HCT116 (cell line): Measurements from ENCODE around the gene GATAD2B. TPM values are rescaled to one million over a fixed set of nuclear protein-coding genes. Genes with fewer than 3 reads are reported as not detected.
"Not testable (repeated sequence)": the region's sequence is repeated elsewhere in the genome, so short reads cannot be mapped to it uniquely, and the experiment has no call there.

ENCODE experiments used
- ATAC-seq: fragments of 200-7000 bp; cut with Tn5 transposase; 2 replicates; pipeline ENCODE4 v1.9.1; 2020; ENCODE audit warnings: mild to moderate bottlenecking, moderate library complexity
- BruUV-seq: library from RNA; stranded (reverse); fragments of 400-500 nt; replicated peaks from 2 replicates; lab custom pipeline; 2021; lab: Mats Ljungman, UMichigan
- CTCF ChIA-PET: fragments of 300-600 bp; sonication (Branson Sonifier 250); formaldehyde crosslinking; loops from one replicate; lab custom pipeline; 2021; ENCODE audit warnings: antibody characterized with exemption; lab: Charles Lee
- POLR2A ChIA-PET: fragments of 300-600, 350-600 bp; sonication (Branson Sonifier 250); formaldehyde crosslinking; loops from one replicate; lab custom pipeline; 2021; ENCODE audit warnings: antibody characterized with exemption; lab: Charles Lee
- RAD21 ChIA-PET, 2 experiments: fragments of 300-600 bp; sonication (Branson Sonifier 250); formaldehyde crosslinking; loops; one replicate each; lab custom pipeline; 2023; ENCODE audit warnings: low total read pairs in 2 of 2; ENCODE audit not compliant: uncharacterized antibody in 2 of 2, unreplicated experiment in 2 of 2, low non-redundant PET in 1 of 2; lab: Charles Lee
- DNase-seq: peaks from one replicate; pipeline ENCODE4 v3.0.0-alpha.2; 2010; ENCODE audit warnings: low read depth, low spot score
- H2AFZ ChIP-seq: fragments of 200-600 bp; shearing (Covaris generic), sonication (generic); 2 replicates; pipeline ENCODE4 v1.6.1; 2017; ENCODE audit warnings: low read depth, mixed run types, mixed read lengths, antibody characterized with exemption, low read length; ENCODE audit not compliant: poor library complexity, severe bottlenecking
- H3K27ac ChIP-seq: 2 replicates; pipeline ENCODE4 v1.5.1; 2012; ENCODE audit warnings: low read depth, low read length
- H3K27me3 ChIP-seq: fragments of 200-600 bp; sonication (generic); 2 replicates; pipeline ENCODE4 v1.6.1; 2016; ENCODE audit warnings: mixed run types, low read length, mixed read lengths; ENCODE audit not compliant: insufficient read depth
- H3K36me3 ChIP-seq, 2 experiments: fragments of 200-500 bp in 1 of 2; fragments of 200-600 bp in 1 of 2; sonication (Bioruptor generic) in 1 of 2; sonication (generic) in 1 of 2; 2 replicates each; pipeline versions ENCODE4 v1.5.1 to v1.6.1; 2014 to 2016; ENCODE audit warnings: low read length in 2 of 2, inconsistent platforms in 1 of 2, mixed read lengths in 1 of 2, mixed run types in 1 of 2; ENCODE audit not compliant: insufficient read depth in 2 of 2, control insufficient read depth in 1 of 2
- H3K4me1 ChIP-seq, 2 experiments: fragments of 200-600 bp in 1 of 2; sonication (generic) in 1 of 2; 2 replicates each; pipeline versions ENCODE4 v1.5.1 to v1.6.1; 2012 to 2017; ENCODE audit warnings: low read length in 2 of 2, inconsistent platforms in 1 of 2, mild to moderate bottlenecking in 1 of 2, mixed read lengths in 1 of 2, mixed run types in 1 of 2, moderate library complexity in 1 of 2; ENCODE audit not compliant: insufficient read depth in 2 of 2, control insufficient read depth in 1 of 2
- H3K4me2 ChIP-seq: fragments of 200-600 bp; sonication (generic); 2 replicates; pipeline ENCODE4 v1.6.1; 2017; ENCODE audit warnings: mixed run types, low read length, mixed read lengths
- H3K4me3 ChIP-seq, 2 experiments: fragments of 200-600 bp in 1 of 2; sonication (generic) in 1 of 2; replicated peaks in 1 of 2; 2 replicates each; pipeline ENCODE4 v1.5.1; 2011 to 2016; ENCODE audit warnings: low read length in 2 of 2, control low read depth in 1 of 2, low read depth in 1 of 2, mild to moderate bottlenecking in 1 of 2, mixed read lengths in 1 of 2, mixed run types in 1 of 2
- H3K79me2 ChIP-seq: fragments of 200-600 bp; sonication (generic); 2 replicates; pipeline ENCODE4 v1.6.1; 2017; ENCODE audit warnings: mild to moderate bottlenecking, mixed run types, low read length, moderate library complexity, mixed read lengths; ENCODE audit not compliant: insufficient read depth
- H3K9ac ChIP-seq: fragments of 200-600 bp; sonication (generic); 2 replicates; pipeline ENCODE4 v1.6.1; 2016; ENCODE audit warnings: low read length, mixed read lengths
- H3K9me2 ChIP-seq: fragments of 200-600 bp; sonication (generic), shearing (Covaris generic); 2 replicates; pipeline ENCODE4 v1.6.1; 2017; ENCODE audit warnings: mixed run types, mild to moderate bottlenecking, moderate library complexity; ENCODE audit not compliant: insufficient read depth
- H3K9me3 ChIP-seq, 2 experiments: fragments of 200-500 bp in 1 of 2; fragments of 200-600 bp in 1 of 2; sonication (Bioruptor generic) in 1 of 2; sonication (generic) in 1 of 2; 2 replicates each; pipeline ENCODE4 v1.6.1; 2014 to 2017; ENCODE audit warnings: low read length in 2 of 2, mixed read lengths in 2 of 2, inconsistent platforms in 1 of 2, low read depth in 1 of 2, mild to moderate bottlenecking in 1 of 2, mixed run types in 1 of 2, moderate library complexity in 1 of 2; ENCODE audit not compliant: control insufficient read depth in 1 of 2, insufficient read depth in 1 of 2
- H4K20me1 ChIP-seq: fragments of 200-600 bp; sonication (generic), shearing (Covaris generic); 2 replicates; pipeline ENCODE4 v1.6.1; 2017; ENCODE audit warnings: mixed run types, mild to moderate bottlenecking, moderate library complexity; ENCODE audit not compliant: insufficient read depth
- CEBPB ChIP-seq: IDR thresholded peaks from 2 replicates; pipeline ENCODE4 v1.6.1; 2012; ENCODE audit warnings: low read depth
- CTCF ChIP-seq, 3 experiments: fragments of 200-600 bp in 1 of 3; sonication (generic) in 1 of 3; IDR thresholded peaks in 2 of 3; conservative IDR thresholded peaks in 1 of 3; 2 replicates each; pipeline ENCODE4 v1.5.1; 2012 to 2017; ENCODE audit warnings: low read depth in 2 of 3, low read length in 2 of 3, antibody characterized with exemption in 1 of 3, borderline replicate concordance in 1 of 3, control low read depth in 1 of 3, mild to moderate bottlenecking in 1 of 3, mixed read lengths in 1 of 3, mixed run types in 1 of 3, moderate library complexity in 1 of 3; ENCODE audit not compliant: insufficient read depth in 1 of 3
- ELF1 ChIP-seq: IDR thresholded peaks from 2 replicates; pipeline ENCODE4 v1.6.1; 2012; ENCODE audit warnings: low read depth, borderline replicate concordance
- FOSL1 ChIP-seq: IDR thresholded peaks from 2 replicates; pipeline ENCODE4 v1.6.1; 2012; ENCODE audit warnings: low read depth
- SIN3A ChIP-seq: IDR thresholded peaks from 2 replicates; pipeline ENCODE4 v1.6.1; 2012; ENCODE audit warnings: low read depth
- SP1 ChIP-seq: IDR thresholded peaks from 2 replicates; pipeline ENCODE4 v1.6.1; 2012; ENCODE audit warnings: low read depth
- SRF ChIP-seq: IDR thresholded peaks from 2 replicates; pipeline ENCODE4 v1.6.1; 2012; ENCODE audit warnings: low read depth
- TCF7L2 ChIP-seq: IDR thresholded peaks from 2 replicates; pipeline ENCODE4 v1.7.0; 2011; ENCODE audit warnings: borderline replicate concordance, inconsistent platforms; ENCODE audit not compliant: insufficient read depth, insufficient read length; ENCODE audit errors: extremely low read depth
- intact Hi-C: fragments of 100-400 bp; cut with micrococcal nuclease; formaldehyde crosslinking; loops from 2 replicates; pipeline ENCODE4 v1.10.0; 2022
- total RNA-seq: library from RNA; stranded (reverse); gene quantifications from one replicate; pipeline ENCODE4 v1.2.1, GENCODE V29; 2021; ENCODE audit not compliant: unreplicated experiment

Gene GATAD2B
- total RNA-seq, 1 experiment from 2014 or later, result 50.2 TPM

GRCh38 chr1:153907134-153907533, 15.6 kb downstream of the GATAD2B start (continued):
- TF ChIP-seq CTCF (IDR thresholded peaks at IDR 0.05 in 2 of 3, conservative IDR thresholded peaks at IDR 0.05 in 1 of 3; ENCODE audit: borderline replicate concordance in 1 of 3, insufficient read depth in 1 of 3, low read depth in 2 of 3, low read length in 2 of 3), result no peak
- TF ChIP-seq TCF7L2, result no peak
- TF ChIP-seq FOSL1, result no peak
- TF ChIP-seq SP1, result no peak
- TF ChIP-seq SRF, result no peak
- TF ChIP-seq CEBPB, result no peak

GRCh38 chr1:153906396-153906795, 16.4 kb downstream of the GATAD2B start:
- 0 out of 4 replicates have a peak, but pooled peaks cover 0 to 3% of the 10 kb centered on the region in 2 experiments for H3K36me3 ChIP-seq
- H3K27me3 ChIP-seq, result no peaks in the 10 kb centered on the region
- H3K9me3 ChIP-seq, result no peaks in the 10 kb centered on the region
- H3K4me2 ChIP-seq, result peak overlapping the region; percentile 21; the same call in 1 of the 2 replicates
- H3K79me2 ChIP-seq, result peaks cover 85% of the 10 kb centered on the region
- RAD21 ChIA-PET, result no interaction called here
- no TSS peak for BruUV-seq
- no peak for TF ChIP-seq ELF1
- no peak for TF ChIP-seq SIN3A
- no peak for TF ChIP-seq CEBPB
- no peak for TF ChIP-seq TCF7L2
- no peak overlapping the region for H3K27ac ChIP-seq
- peaks cover 0 to 22% of the 10 kb centered on the region in 2 experiments; a peak in 3 of 4 replicates for H3K4me1 ChIP-seq
- intact Hi-C loops, result loop anchor here (10.0 kb wide), 1 partner anchor 52 kb away; no protein-coding TSS in a partner anchor
- no peak for ATAC-seq
- H3K9me2 ChIP-seq, result no peaks in the 10 kb centered on the region
- no peak for DNase-seq
- H3K4me3 ChIP-seq, result no peak overlapping the region
- CTCF ChIA-PET, result no interaction called here
- H3K9ac ChIP-seq, result no peak overlapping the region
- no peaks in the 10 kb centered on the region for H4K20me1 ChIP-seq
- POLR2A ChIA-PET, result no interaction called here
- no peak overlapping the region for H2AFZ ChIP-seq

GRCh38 chr1:153905908-153906307, 16.9 kb downstream of the GATAD2B start:
- peaks cover 0 to 22% of the 10 kb centered on the region in 2 experiments; a peak in 3 of 4 replicates for H3K4me1 ChIP-seq
- H2AFZ ChIP-seq, H3K27me3 ChIP-seq, H3K9me2 ChIP-seq, H3K9me3 ChIP-seq, ATAC-seq, CTCF ChIA-PET, POLR2A ChIA-PET, H3K27ac ChIP-seq, BruUV-seq, RAD21 ChIA-PET, H3K4me3 ChIP-seq, H3K36me3 ChIP-seq, H3K9ac ChIP-seq, DNase-seq, H4K20me1 ChIP-seq: not testable (repeated sequence)
- intact Hi-C loops, result loop anchor here (10.0 kb wide), 1 partner anchor 51 kb away; no protein-coding TSS in a partner anchor
- H3K79me2 ChIP-seq, result peaks cover 85% of the 10 kb centered on the region
- H3K4me2 ChIP-seq, result peak overlapping the region; percentile 21; the same call in 1 of the 2 replicates
